Thyroid gland (tissue), 4 donors: ENCODE measurements around the gene MEDAG. TPM values are rescaled to one million over a fixed set of nuclear protein-coding genes. Genes with fewer than 3 reads are reported as not detected.

Experiments used
- DNase-seq, 2 donors: peaks; one replicate each; pipeline ENCODE4 v3.0.0-alpha.2; 2019
- H3K27ac ChIP-seq, 3 donors: fragments of 200-600 bp; sonication (generic); 1 replicate in 2 of 3; 2 replicates in 1 of 3; pipeline ENCODE4 v1.5.1; 2016 to 2019; ENCODE audit warnings: mild to moderate bottlenecking in 1 of 3, moderate library complexity in 1 of 3
- H3K27me3 ChIP-seq: fragments of 200-600 bp; sonication (generic); one replicate; pipeline ENCODE4 v1.5.1; 2019
- H3K36me3 ChIP-seq, 2 donors: fragments of 200-600 bp; sonication (generic); one replicate each; pipeline ENCODE4 v1.5.1; 2016 to 2019
- H3K4me1 ChIP-seq, 2 donors: fragments of 200-600 bp; sonication (generic); one replicate each; pipeline ENCODE4 v1.5.1; 2017 to 2019
- H3K4me3 ChIP-seq, 3 donors: fragments of 200-600 bp; sonication (generic); replicated peaks in 1 of 3; 1 replicate in 2 of 3; 2 replicates in 1 of 3; pipeline ENCODE4 v1.5.1; 2016; ENCODE audit warnings: mild to moderate bottlenecking in 1 of 3
- H3K9me3 ChIP-seq: fragments of 200-600 bp; sonication (generic); one replicate; pipeline ENCODE4 v1.5.1; 2017
- POLR2A ChIP-seq, 2 donors: fragments of 450-650 bp; IDR thresholded peaks; one replicate each; pipeline ENCODE4 v1.6.1; 2017; ENCODE audit warnings: antibody characterized with exemption in 2 of 2, mild to moderate bottlenecking in 2 of 2, moderate library complexity in 1 of 2
- WGBS, 2 donors: methylation state at CpG; one replicate each; pipeline ENCODE4 v1.1.5; 2017; 5-methylcytosine and 5-hydroxymethylcytosine counted together
- intact Hi-C: fragments of 100-400 bp; cut with DNase I; formaldehyde crosslinking; loops from one replicate; pipeline ENCODE4 v1.15.1; 2023
- total RNA-seq, 4 donors: library from RNA; depleted of rRNA; stranded (reverse); fragments of >200 nt; gene quantifications; one replicate each; pipeline ENCODE4 v1.2.3, GENCODE V29; 2016
- TF ChIP-seq, protein P1 (sequence below), 6 experiments: fragments of 200-600 bp in 3 of 6; fragments of 450-650 bp in 3 of 6; sonication (generic) in 3 of 6; IDR thresholded peaks; one replicate each; pipeline ENCODE4 v1.5.1; 2016 to 2019; ENCODE audit warnings: antibody characterized with exemption in 6 of 6, mild to moderate bottlenecking in 2 of 6, inconsistent platforms in 1 of 6, moderate library complexity in 1 of 6

The MEDAG gene
- total RNA-seq, 4 donors from 2014 or later, result 15.2 to 99.7 (median 46.0) TPM

- H3K27me3 ChIP-seq, result no peaks in the 10 kb centered on the region
- no peak overlapping the region for H3K27ac ChIP-seq
- WGBS, 2 donors, result 81 to 89% methylated on average over 4 of the region's 4 CpGs
- intact Hi-C loops, result no loop called here
- TF ChIP-seq POLR2A (IDR thresholded peaks at IDR 0.05), result no peak
- TF ChIP-seq, protein P1, sequence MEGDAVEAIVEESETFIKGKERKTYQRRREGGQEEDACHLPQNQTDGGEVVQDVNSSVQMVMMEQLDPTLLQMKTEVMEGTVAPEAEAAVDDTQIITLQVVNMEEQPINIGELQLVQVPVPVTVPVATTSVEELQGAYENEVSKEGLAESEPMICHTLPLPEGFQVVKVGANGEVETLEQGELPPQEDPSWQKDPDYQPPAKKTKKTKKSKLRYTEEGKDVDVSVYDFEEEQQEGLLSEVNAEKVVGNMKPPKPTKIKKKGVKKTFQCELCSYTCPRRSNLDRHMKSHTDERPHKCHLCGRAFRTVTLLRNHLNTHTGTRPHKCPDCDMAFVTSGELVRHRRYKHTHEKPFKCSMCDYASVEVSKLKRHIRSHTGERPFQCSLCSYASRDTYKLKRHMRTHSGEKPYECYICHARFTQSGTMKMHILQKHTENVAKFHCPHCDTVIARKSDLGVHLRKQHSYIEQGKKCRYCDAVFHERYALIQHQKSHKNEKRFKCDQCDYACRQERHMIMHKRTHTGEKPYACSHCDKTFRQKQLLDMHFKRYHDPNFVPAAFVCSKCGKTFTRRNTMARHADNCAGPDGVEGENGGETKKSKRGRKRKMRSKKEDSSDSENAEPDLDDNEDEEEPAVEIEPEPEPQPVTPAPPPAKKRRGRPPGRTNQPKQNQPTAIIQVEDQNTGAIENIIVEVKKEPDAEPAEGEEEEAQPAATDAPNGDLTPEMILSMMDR (IDR thresholded peaks at IDR 0.05), result no peak
- no peak overlapping the region for H3K4me3 ChIP-seq
- DNase-seq, result no peak
- no peaks in the 10 kb centered on the region for H3K9me3 ChIP-seq
- no peaks in the 10 kb centered on the region for H3K36me3 ChIP-seq
- H3K4me1 ChIP-seq, result no peaks in the 10 kb centered on the region
These were observed 30.9 kb downstream of the MEDAG start for GRCh38 chr13:30936971-30937370.

GRCh38 chr13:30943881-30944280, 37.8 kb downstream of the MEDAG start:
- DNase-seq, result no peak
- 88 to 92% methylated on average over 3 of the region's 3 CpGs for WGBS, 2 donors
- H3K4me3 ChIP-seq, result no peak overlapping the region
- TF ChIP-seq, protein P1 (IDR thresholded peaks at IDR 0.05), result no peak
- no peak for TF ChIP-seq POLR2A (IDR thresholded peaks at IDR 0.05)
- no peaks in the 10 kb centered on the region for H3K9me3 ChIP-seq
- H3K27ac ChIP-seq, result no peak overlapping the region
- H3K4me1 ChIP-seq, result no peaks in the 10 kb centered on the region
- no peaks in the 10 kb centered on the region for H3K36me3 ChIP-seq
- intact Hi-C loops, result no loop called here
- H3K27me3 ChIP-seq, result no peaks in the 10 kb centered on the region

DNA sequence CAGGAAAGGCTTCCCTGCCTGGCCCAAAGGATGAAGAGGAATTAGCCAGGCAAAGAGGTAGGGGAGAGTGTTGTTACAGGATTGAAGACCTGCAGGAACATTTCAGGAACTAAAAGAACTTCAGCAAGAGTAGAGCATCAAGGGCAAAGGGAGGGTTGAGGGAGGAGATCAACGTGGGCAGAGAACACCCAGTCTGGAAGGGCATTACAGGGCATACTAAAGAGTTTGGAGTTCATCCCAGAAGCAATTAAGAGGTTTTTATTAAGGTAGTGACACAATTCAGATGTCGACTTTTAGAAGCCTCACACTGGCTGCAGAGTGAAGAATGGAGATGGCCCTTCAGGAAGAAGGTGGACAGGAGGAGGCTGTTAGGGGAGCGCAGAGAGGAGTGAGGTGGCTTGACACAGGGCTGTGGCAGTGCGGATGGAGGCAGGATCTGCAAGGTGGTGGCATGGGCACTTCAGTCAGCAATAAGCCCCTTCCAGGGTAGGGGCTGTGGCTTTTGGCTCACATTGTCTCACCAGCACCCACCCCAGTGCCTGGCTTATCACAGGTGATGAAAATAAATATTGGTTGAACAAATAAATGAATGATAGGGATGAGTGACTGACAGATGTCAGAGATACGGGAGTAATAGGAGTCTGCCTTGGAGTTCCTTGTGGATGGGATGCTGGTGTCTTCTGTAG, 51.3 kb downstream of the MEDAG start:
- no peak for DNase-seq
- no peaks in the 10 kb centered on the region for H3K9me3 ChIP-seq
- intact Hi-C loops, result no loop called here
- WGBS, 2 donors, result 74 to 82% methylated on average over 5 of the region's 5 CpGs
- TF ChIP-seq POLR2A (IDR thresholded peaks at IDR 0.05), result no peak
- TF ChIP-seq, protein P1 (IDR thresholded peaks at IDR 0.05), result no peak
- no peak overlapping the region for H3K27ac ChIP-seq
- no peaks in the 10 kb centered on the region for H3K27me3 ChIP-seq
- no peak overlapping the region for H3K4me3 ChIP-seq
- no peaks in the 10 kb centered on the region for H3K36me3 ChIP-seq
- no peaks in the 10 kb centered on the region for H3K4me1 ChIP-seq

GRCh38 chr13:30959678-30960077, 53.6 kb downstream of the MEDAG start:
- WGBS, 2 donors, result 75 to 88% methylated on average over 1 of the region's 1 CpG
- Histone ChIP-seq H3K4me1 (no peaks in the 10 kb centered on the region), H3K9me3 (no peaks in the 10 kb centered on the region), H3K36me3 (no peaks in the 10 kb centered on the region), H3K27me3 (no peaks in the 10 kb centered on the region), H3K4me3 (no peak overlapping the region), H3K27ac (no peak overlapping the region)
- TF ChIP-seq, protein P1 (IDR thresholded peaks at IDR 0.05), result no peak
- no peak for TF ChIP-seq POLR2A (IDR thresholded peaks at IDR 0.05)
- no peak for DNase-seq
- intact Hi-C loops, result no loop called here

DNA sequence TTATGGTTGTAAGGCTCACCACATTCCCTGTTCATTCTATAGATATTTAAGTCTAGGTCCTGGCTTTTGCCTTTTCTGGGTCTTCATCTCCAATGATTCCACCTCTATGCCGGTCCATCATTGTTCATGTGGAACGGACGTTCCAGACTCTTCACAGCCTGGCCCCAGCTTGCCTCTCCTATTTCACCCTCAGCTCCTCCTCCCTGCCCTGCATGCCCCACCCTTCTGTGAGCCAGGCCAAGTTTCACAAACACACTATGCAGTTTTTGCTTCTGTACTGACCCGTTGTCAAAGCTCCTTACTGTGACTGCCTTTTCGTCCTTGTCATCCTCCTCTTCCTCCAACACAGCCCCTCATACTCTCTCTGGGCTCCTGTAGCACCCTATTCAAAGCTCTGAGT, 57.7 kb downstream of the MEDAG start:
- H3K36me3 ChIP-seq, result no peaks in the 10 kb centered on the region
- no peak overlapping the region for H3K4me3 ChIP-seq
- TF ChIP-seq, protein P1 (IDR thresholded peaks at IDR 0.05), result no peak
- TF ChIP-seq POLR2A (IDR thresholded peaks at IDR 0.05), result no peak
- no peaks in the 10 kb centered on the region for H3K9me3 ChIP-seq
- no peaks in the 10 kb centered on the region for H3K27me3 ChIP-seq
- peak; percentile 31 to 47 for DNase-seq
- intact Hi-C loops, result no loop called here
- H3K27ac ChIP-seq, result no peak overlapping the region
- WGBS, 2 donors, result 12 to 16% methylated on average over 5 of the region's 5 CpGs
- H3K4me1 ChIP-seq, result no peaks in the 10 kb centered on the region
